Measurements from ENCODE around the gene TMED1. TPM values are rescaled to one million over a fixed set of nuclear protein-coding genes. Genes with fewer than 3 reads are reported as not detected.

TMED1 gene
- polyA plus RNA-seq, 1 donor (not counting 4 experiments of a cell fraction or from before 2014, with no cell fraction given): 18.2 TPM

- peaks cover 2% of the 10 kb centered on the region for H3K9me1 ChIP-seq (ENCODE audit: control insufficient read depth, extremely low read depth, insufficient read depth, low read length)
- peaks cover 5% of the 10 kb centered on the region for H3K4me1 ChIP-seq (ENCODE audit: control insufficient read depth, extremely low read depth, insufficient read depth, low read length)
- no peaks in the 10 kb centered on the region for H4K20me1 ChIP-seq (ENCODE audit: control insufficient read depth, extremely low read depth, insufficient read depth, low read length)
- no peaks in the 10 kb centered on the region for H3K27me3 ChIP-seq (ENCODE audit: control insufficient read depth, extremely low read depth, insufficient read depth, low read length)
- H3K9ac ChIP-seq (ENCODE audit: control insufficient read depth, extremely low read depth, insufficient read depth, low read length): no peak overlapping the region
- H3K9me3 ChIP-seq (ENCODE audit: control insufficient read depth, low read depth, low read length): no peaks in the 10 kb centered on the region
- TF ChIP-seq CTCF (optimal IDR thresholded peaks at IDR 0.05 in 1 of 3, IDR thresholded peaks at IDR 0.05 in 1 of 3, conservative IDR thresholded peaks at IDR 0.05 in 1 of 3; ENCODE audit: extremely low read depth in 1 of 3, insufficient read depth in 2 of 3, low read length in 3 of 3): no peak
- no peak overlapping the region for H2AFZ ChIP-seq (ENCODE audit: control insufficient read depth, low read length)
- peaks cover 14 to 16% of the 10 kb centered on the region in 2 experiments for H3K36me3 ChIP-seq (ENCODE audit: control insufficient read depth in 2 of 2, extremely low read depth in 1 of 2, insufficient read depth in 2 of 2, low read length in 2 of 2)
- DNase-seq (ENCODE audit: low read depth, low spot score): no peak
- FAIRE-seq: no peak
- no peak overlapping the region for H3K4me3 ChIP-seq (ENCODE audit: control insufficient read depth in 2 of 3, extremely low read depth in 1 of 3, insufficient read depth in 2 of 3, low read depth in 1 of 3, low read length in 3 of 3)
- dilution Hi-C loops (cut with MboI; ENCODE audit: extremely low pct_ligation_motif_present, low sequenced_read_pairs): no loop called here
- H3K4me2 ChIP-seq (ENCODE audit: control insufficient read depth, extremely low read depth, insufficient read depth, low read depth, low read length): no peak overlapping the region
- H3K79me2 ChIP-seq (ENCODE audit: control insufficient read depth, insufficient read depth, low read length): no peaks in the 10 kb centered on the region
- H3K27ac ChIP-seq (ENCODE audit: control insufficient read depth, insufficient read depth, low read length): no peak overlapping the region
These were observed 3.1 kb downstream of the TMED1 start for GRCh38 chr19:10832939-10833296.

- no peak for DNase-seq (ENCODE audit: low read depth, low spot score)
- TF ChIP-seq EZH2 (IDR thresholded peaks at IDR 0.05; ENCODE audit: low read length) (no peak), CTCF (optimal IDR thresholded peaks at IDR 0.05 in 1 of 3, IDR thresholded peaks at IDR 0.05 in 1 of 3, conservative IDR thresholded peaks at IDR 0.05 in 1 of 3; ENCODE audit: extremely low read depth in 1 of 3, insufficient read depth in 2 of 3, low read length in 3 of 3) (no peak)
- no peak overlapping the region for H3K27ac ChIP-seq (ENCODE audit: control insufficient read depth, insufficient read depth, low read length)
- H2AFZ ChIP-seq (ENCODE audit: control insufficient read depth, low read length): no peak overlapping the region
- no peak for FAIRE-seq
- no peak overlapping the region for H3K4me2 ChIP-seq (ENCODE audit: control insufficient read depth, extremely low read depth, insufficient read depth, low read depth, low read length)
- H3K36me3 ChIP-seq (ENCODE audit: control insufficient read depth in 2 of 2, extremely low read depth in 1 of 2, insufficient read depth in 2 of 2, low read length in 2 of 2): peaks cover 14 to 16% of the 10 kb centered on the region in 2 experiments
- no peaks in the 10 kb centered on the region for H4K20me1 ChIP-seq (ENCODE audit: control insufficient read depth, extremely low read depth, insufficient read depth, low read length)
- H3K9me1 ChIP-seq (ENCODE audit: control insufficient read depth, extremely low read depth, insufficient read depth, low read length): peaks cover 2% of the 10 kb centered on the region
- no peak overlapping the region for H3K9ac ChIP-seq (ENCODE audit: control insufficient read depth, extremely low read depth, insufficient read depth, low read length)
- no peaks in the 10 kb centered on the region for H3K79me2 ChIP-seq (ENCODE audit: control insufficient read depth, insufficient read depth, low read length)
- dilution Hi-C loops (cut with MboI; ENCODE audit: extremely low pct_ligation_motif_present, low sequenced_read_pairs): no loop called here
- H3K4me3 ChIP-seq (ENCODE audit: control insufficient read depth in 2 of 3, extremely low read depth in 1 of 3, insufficient read depth in 2 of 3, low read depth in 1 of 3, low read length in 3 of 3): no peak overlapping the region
- H3K9me3 ChIP-seq (ENCODE audit: control insufficient read depth, low read depth, low read length): no peaks in the 10 kb centered on the region
- H3K4me1 ChIP-seq (ENCODE audit: control insufficient read depth, extremely low read depth, insufficient read depth, low read length): peaks cover 5% of the 10 kb centered on the region
- H3K27me3 ChIP-seq (ENCODE audit: control insufficient read depth, extremely low read depth, insufficient read depth, low read length): no peaks in the 10 kb centered on the region
These were observed 3.7 kb downstream of the TMED1 start for GRCh38 chr19:10831987-10832938.
